Lower leg skin (tissue), 3 donors: ENCODE measurements around the gene RASL11B.

ENCODE experiments used
- POLR2A ChIP-seq, 2 donors: fragments of 450-650 bp; IDR thresholded peaks; one replicate each; pipeline ENCODE4 v1.6.1; 2016 to 2017; ENCODE audit warnings: antibody characterized with exemption in 2 of 2, mild to moderate bottlenecking in 1 of 2, moderate library complexity in 1 of 2
- TF ChIP-seq, protein P1 (sequence below), 3 donors: fragments of 450-650 bp; IDR thresholded peaks; one replicate each; pipeline ENCODE4 v1.5.1; 2016; ENCODE audit warnings: antibody characterized with exemption in 3 of 3, mild to moderate bottlenecking in 3 of 3, moderate library complexity in 2 of 3

DNA sequence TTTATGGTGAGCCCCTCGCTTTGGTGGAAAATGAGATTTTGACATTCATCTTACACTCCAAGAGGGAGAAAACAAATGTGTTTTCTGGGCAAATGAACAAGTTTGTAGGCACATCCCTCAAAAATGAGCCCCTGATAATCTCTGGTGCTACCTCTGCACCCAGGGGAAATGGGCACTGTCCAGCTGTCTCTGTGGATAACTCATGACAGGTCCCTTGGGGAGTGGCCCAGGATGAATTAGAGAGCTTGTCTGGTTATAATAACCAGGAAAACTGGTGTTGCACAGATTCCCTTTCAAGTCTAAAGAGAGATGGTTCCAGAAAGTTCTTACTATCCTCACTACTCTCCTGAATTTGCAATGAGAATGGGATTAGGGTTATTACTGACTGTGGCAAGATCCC lies 7.5 kb downstream of the RASL11B start:
- TF ChIP-seq, protein P1, sequence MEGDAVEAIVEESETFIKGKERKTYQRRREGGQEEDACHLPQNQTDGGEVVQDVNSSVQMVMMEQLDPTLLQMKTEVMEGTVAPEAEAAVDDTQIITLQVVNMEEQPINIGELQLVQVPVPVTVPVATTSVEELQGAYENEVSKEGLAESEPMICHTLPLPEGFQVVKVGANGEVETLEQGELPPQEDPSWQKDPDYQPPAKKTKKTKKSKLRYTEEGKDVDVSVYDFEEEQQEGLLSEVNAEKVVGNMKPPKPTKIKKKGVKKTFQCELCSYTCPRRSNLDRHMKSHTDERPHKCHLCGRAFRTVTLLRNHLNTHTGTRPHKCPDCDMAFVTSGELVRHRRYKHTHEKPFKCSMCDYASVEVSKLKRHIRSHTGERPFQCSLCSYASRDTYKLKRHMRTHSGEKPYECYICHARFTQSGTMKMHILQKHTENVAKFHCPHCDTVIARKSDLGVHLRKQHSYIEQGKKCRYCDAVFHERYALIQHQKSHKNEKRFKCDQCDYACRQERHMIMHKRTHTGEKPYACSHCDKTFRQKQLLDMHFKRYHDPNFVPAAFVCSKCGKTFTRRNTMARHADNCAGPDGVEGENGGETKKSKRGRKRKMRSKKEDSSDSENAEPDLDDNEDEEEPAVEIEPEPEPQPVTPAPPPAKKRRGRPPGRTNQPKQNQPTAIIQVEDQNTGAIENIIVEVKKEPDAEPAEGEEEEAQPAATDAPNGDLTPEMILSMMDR (IDR thresholded peaks at IDR 0.05): no peak
- no peak for TF ChIP-seq POLR2A (IDR thresholded peaks at IDR 0.05)
